Measurements from ENCODE around the gene SEZ6L.

The SEZ6L gene

DNA sequence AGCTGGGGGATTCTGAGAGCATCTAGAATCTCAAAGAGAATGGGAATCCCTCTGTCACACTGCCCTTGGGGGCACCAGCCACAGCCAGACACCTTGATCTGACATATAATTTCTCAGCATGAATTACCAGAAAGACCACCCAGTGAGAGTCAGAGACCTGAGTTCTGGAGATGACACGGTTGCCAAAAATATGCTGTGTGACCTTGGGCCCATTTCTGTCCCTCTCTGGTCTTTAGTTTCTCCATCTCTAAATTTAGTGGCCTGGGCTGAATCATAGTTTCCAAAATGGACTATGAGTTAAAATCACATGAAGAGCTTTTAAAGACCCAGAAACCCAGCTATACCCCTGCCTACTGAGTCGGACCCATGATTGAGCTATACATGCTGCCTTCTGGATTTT, 15.9 kb downstream of the SEZ6L start:
- DNase-seq = no peak

DNA sequence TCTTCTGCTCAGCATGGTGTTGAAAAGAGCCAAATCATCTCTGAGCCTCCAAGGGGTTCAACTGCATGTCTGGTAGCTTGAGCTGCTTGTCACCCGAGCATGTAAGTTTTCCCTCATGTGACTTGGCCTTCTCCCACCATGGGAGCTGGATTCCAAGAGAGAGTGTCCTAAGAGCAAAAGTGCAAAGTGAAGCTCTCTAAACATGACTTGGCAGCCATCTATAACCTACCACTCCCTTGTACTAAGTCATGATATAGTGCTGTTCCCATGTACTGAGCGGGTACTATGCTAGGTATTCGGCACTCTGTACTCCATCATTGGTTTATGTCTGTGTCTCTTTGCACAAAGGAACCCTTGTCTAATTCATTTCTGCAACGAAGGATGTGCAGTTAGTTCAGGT, 19.1 kb downstream of the SEZ6L start:
- DNase-seq = no peak

DNA sequence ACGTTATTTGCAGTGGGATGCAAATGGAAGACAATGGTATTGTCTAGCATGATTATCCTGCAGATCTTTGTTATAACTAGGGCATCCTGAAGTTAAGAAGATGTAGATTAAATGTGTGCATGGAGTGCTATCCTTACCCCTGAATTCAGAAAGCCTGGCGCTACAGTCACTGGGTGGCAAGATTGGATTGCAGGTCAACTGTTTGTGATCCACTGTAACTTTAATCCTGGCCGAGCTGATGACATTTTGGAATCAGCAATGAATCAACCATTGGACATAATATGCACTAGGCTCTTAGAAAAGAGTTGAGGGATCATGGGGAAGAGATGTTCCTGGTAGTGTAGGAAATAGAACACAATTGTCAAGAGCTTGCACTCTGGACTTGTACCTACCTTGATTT, 25.1 kb downstream of the SEZ6L start:
- no peak for DNase-seq

DNA sequence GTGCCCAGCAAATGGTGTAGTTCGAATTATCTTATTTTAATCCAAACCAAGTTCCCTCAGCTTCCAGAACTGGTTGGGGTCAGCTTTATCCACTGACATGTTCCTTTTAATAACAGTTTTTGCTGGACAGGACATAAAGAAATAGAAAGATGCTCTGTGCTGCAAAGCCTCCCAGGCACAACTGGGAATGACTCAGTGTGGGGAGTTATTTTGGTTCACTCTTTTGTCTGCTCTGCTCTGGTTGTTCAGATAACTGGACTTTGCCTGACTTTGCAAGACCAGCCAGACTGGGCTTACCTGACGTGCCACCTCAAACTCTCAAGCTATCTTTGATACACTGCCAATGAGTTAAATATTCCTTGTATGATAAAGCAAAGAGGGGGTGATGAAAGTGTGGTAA, 25.6 kb downstream of the SEZ6L start:
- no peak for DNase-seq

DNA sequence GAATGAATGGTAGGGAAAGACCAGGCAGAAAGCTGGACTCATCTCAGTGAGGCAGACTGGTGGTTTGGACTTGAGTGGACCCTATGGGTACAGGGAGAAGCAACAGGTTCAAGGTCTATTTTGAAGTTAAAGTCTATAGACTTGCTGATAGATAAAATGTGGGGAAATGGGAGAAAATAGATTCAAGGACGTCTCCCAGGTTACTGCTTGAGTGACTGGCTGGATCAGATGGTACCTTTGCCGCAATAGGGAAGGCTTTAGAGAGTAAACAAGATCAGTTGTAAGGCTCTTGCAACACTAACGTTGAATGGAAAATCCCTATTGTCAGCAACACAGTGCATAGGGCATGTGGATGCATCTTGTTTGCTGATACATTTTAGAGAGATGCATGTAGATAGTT, 27.4 kb downstream of the SEZ6L start:
- no peak for DNase-seq

DNA sequence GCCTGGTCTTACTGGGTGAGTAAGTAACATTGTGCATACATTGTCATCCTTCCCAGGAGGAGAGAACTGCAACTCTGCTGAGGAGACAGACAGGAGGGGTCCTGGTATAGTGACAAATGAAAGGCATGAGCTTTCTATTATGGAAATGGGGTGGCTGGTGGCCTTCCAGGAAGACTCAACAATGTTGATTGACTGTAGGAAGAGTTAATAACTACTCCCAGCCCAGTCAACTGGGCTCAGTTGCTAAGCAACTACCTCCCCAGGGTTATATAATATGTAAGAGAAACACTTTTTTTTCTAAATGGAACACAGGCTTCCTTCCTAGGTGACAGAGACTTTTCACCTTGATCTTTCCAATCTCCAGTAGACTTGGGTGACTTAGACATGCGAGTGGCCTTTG, 28.2 kb downstream of the SEZ6L start:
- no peak for DNase-seq

DNA sequence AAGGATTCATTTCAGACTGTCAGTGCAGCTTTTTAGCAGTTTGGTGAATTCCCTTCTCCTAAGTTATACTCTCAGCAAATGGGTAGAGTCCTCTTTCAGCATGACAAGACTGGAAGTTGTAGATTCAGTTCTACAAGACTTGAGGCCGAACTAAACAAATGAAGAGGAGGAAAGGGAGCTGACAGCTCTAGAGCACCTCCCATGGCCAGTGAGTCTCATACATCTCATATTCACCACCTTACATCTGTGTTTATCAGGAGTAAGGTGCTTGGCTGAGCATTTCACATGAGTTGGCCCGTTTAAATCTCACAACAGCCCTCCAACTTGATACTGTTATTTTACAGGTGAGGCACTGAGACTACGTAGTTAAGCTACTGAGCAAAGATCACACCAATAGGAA, 30.4 kb downstream of the SEZ6L start:
- no peak for DNase-seq

DNA sequence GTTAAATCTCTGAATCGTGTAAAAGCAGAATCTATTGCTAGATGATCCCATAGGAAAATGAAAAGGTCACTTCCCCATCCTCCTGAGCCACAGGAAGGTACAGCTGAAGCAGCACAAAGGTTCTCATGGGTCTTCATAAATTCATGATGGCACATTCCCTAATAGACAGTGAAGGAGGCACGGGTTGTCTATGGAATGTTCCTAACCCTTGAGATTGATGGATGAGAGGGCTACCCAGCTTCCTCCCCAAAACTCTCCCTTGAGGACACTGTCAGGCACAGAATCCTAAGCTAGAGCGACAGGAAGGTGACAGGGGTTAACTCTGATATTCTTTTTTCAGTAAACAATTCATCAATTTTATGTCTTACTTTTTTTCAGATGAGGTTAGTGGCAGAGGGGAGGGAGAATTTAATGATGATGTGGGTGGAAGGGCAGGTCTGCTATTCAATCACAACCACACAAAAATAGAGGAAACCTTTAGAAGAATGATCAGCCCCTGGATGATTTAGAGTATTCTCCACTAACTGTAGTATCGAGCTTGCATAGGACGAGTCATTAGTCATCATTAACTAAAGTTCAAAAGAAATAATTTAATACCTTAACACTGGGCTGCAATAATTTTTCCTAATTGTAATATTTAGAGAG, 33.1 kb downstream of the SEZ6L start:
- no peak for DNase-seq

DNA sequence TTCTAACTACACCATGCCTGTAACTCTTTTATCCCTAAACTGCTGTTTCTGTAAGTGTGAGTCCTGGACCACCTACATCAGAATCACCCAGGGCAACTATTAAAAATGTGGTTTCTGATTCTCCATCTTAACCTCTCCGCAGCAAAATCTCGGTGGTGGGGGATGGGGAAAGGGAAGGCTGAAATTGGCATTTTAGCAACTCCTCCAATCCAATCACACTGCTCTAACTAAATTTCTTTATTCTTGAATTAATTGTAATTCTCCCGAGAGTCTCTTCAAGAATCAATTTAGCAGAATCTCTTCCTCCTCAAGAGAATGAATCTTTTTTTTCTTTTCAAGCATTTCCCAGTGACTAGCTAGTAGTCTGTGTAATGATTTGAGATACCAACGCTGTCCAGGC, 36.2 kb downstream of the SEZ6L start:
- DNase-seq = no peak

DNA sequence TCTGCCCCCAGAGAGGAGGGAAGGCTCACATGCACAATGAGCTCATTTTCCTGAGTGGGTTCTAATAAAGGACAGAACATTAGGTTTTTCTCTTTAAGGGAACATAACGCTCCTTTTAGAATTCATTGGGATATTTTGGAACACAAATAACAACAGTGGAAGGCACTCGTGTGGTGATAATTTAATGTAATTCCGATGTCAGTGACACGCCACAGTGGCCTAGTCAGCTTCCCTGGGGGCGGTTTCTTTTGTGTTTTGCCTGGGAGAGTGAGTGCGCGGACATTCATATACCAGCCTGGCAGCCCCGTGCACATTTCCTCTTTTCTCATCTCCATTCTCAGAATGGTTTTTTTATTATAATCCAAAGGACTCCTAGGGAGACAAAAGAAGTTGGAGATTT, 41.1 kb downstream of the SEZ6L start:
- no peak for DNase-seq

DNA sequence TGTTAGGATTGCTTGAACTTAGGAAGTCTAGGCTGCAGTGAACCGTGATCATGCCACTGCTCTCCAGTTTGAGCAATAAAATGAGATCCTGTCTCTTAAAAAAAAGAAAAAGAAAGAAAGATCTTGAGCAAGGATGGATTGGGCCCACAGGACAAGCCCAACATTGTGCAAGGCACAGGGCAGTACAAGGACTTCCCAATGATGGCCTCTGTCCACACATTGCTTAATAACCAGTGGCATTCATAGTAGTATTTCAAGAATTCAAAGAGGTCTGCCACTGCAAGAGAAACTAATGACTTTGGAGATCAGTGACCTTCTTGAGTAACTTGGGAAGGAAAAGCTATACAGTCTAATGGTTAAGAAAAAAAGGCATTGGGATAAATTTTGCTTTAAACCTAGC, 44.6 kb downstream of the SEZ6L start:
- DNase-seq = no peak

DNA sequence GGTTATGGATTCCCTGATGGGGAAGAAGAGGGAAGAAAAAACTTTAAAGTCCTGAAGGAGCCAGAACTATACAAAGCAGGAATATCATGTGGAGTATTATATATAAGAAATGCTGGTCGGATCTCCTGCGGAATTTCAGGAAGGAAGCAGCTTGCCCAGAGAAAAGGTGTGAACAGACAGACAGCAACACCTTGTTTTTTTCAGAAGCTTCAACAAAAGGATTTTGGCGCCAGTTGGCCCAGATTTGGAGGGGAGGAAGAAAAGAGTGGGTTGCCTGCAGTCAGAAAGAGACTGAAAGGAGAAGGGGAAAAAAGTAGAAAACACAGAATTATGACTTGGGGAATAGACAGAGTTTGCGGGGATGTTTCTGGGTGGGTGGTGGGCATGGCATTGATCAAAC, 45.2 kb downstream of the SEZ6L start:
- no peak for DNase-seq

DNA sequence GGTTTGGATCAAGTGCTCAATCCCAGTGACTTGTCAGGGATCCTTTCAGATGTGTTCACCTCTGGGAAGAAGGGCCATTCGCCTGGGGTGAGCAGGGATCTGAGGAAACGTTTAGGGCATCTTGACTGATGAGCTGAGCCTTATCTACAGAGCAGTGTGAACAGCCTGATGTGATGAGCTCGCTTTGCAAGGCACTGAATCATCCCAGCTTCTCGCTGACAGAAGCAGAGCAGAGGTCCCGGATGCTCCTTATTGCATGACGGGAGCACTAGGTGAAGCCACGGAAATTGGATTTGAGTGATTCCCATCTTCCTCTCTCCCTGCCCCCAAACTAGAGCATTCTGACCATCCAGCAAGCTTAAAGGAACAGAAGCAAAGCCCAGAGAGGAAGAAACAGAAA, 46.5 kb downstream of the SEZ6L start:
- no peak for DNase-seq

DNA sequence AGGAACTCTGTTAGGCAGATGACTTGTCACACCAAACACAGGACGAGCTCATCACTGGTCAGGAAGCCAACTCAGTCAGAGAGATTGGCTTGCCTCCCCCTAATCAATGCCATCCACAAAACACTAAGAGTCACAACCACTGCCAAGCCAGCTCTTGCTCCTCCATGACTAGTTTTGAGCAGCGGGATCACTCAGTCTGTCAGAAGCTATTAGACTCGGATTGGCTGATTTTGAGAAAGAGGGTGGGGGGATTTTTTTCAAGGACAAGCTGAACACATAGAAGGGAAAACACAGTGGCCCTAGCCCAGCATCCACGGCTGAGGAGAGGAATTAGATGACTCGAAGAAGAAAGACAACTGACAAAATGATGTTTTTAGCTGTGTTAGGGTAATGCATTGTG, 55.9 kb downstream of the SEZ6L start:
- no peak for DNase-seq

DNA sequence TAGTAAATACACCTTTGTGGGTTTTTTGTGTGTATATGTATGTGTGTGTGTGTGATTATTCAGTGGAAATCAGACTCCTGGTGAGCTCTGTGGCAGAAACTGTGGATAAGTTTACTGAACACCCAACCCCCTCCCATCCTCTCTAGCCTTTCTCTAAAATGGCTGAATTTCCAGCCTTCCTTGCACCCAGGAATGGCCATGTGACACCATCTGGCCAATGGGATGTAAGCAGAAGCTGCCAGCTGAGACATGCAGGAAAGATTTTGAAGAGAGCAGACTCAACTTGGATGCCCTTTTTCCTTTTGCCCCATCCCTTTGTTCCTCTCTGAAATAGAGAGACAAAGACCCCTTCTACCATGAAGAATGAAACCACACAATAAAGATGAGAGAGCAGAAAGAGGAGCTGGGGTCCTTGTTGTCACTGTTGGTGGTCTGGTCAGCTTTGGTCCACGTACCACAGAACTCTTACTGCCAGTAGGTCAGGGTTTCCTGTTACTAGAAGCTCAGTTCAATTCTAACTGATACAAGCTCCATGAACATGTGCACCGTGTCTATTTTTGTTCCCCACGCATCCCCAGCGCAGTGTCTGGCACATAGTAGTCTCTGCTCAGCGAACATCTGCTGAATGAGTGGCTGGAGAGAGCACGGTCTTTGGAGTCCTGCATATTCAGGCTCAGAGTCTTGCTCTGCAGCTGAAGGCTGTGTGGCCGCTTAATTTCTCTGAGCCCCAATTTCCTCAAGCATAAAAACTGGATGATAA, 57.5 kb downstream of the SEZ6L start:
- no peak for DNase-seq

DNA sequence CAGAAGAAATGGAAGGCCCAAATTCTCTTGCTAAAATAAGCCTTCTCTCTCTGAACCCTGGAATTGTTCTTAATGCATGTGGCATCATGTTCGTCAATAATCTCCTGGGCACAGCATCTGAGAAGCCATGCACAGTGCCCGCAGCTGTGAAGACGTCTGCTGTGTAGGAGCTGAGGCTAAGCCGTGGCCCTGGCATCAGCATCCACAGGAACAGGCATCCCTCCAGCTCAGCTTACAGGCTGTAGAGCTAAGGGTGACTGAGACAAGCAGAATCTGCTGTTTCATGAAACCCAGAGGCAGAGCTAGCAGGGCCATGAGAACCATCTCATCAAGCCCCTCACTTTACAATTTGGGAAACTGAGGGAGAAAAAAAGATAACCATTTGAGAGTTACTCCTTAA, 60.6 kb downstream of the SEZ6L start:
- DNase-seq = no peak

DNA sequence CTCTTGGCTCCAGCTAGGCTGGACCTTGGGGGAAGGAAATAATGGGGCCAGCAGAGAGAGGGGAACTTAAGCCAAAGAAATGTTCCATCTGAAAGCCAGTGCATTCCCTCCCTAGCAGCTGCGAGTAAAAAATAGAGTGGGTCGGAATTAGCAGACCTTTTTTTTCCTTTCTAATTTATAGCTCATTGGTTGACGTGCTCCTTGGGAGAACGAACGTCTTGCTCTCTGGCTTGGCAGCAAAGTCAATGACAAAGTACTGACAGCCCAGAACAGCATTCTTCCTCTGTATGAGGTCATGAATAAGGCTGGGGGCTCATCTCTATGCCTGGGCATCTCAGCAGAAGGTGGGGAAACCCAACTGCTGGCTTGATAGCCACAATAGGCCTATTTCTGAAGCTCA, 65.0 kb downstream of the SEZ6L start:
- no peak for DNase-seq

DNA sequence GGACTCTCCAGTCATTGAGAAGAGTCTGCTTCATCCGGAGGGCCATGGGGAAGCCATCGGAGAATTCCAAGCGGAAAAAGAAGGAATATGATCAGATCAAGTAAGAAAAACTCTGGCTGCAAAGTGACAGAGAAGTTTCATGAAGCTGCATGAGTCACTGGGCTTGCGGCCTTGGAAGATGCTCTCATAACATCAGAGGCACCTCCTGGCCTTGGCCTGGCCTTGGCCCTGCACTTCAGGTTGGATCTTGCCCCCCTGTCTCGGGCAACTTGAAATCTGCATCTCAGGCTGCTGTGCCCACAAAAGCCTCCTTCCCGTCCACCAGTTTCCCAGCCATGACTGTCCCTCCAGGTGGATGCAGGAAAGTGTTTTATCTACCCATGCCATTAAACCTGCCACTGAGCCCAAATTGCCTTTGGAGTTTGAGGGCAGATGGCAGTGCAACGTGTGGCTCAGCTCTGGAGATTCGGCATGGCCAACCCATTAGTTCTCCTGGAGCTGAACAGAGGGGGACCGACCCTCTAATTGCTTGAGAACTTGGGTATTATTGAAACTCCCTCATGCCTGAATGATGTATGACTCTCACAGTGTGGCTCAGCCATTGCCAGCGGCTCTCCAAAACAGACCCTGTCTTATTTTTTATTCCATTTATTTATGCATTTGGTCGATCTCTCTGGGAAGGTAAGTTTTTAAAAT, 66.7 kb downstream of the SEZ6L start:
- DNase-seq = no peak

DNA sequence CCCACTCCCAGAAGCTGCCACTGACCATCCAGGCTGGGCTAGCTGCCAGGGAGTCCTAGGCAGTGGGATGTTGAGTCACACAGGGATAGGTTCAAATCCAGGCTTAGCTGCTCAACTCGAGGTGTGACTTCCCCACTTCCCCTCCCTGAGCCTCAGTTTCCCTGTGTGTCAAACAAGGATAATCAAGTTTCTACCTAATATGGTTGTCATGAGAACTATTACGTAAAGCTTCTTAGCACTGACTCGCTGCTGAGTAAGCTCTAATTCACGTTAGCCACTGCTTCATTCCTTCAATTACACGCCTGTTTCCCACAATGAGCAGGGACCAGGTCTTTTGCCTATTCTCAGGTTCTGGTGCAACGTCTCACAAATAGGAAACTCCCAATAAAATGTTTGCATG, 67.7 kb downstream of the SEZ6L start:
- DNase-seq = no peak

DNA sequence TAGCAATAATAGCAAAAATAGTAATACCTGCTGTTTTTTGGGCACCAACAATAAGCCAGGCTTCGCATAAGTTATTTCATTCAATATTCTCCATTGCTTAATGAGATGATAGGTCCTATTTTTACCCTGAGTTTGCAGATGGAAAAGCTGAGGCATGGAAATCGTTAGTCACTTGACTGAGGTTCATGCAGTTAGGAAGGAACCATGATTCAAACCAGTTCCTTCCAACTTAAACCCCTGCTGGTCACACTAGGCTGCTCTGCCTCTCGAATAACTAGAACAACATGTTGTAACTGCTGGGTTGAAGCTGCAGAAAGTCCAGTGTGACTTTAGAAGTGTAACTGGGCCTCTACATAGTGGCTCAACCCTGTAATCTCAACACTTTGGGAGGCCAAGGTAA, 69.3 kb downstream of the SEZ6L start:
- no peak for DNase-seq

DNA sequence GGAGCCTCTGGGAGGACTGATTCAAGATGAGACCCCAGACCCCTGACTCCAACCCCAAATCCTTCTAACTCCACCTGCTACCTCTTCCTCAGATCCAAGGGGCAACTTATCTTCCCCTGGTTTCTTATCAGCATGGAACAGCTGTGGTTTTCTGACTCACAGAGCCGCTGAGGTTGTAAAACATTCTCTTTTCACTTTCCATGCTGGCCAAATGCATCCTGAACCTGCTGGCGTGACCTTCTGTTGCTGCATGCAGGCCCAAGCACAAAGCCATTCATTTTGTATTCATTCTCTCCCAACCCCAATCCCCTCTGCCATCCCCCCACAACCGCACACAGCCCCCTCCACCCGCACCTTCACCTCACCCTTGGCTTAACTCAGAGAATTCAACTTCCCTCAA, 70.3 kb downstream of the SEZ6L start:
- no peak for DNase-seq

DNA sequence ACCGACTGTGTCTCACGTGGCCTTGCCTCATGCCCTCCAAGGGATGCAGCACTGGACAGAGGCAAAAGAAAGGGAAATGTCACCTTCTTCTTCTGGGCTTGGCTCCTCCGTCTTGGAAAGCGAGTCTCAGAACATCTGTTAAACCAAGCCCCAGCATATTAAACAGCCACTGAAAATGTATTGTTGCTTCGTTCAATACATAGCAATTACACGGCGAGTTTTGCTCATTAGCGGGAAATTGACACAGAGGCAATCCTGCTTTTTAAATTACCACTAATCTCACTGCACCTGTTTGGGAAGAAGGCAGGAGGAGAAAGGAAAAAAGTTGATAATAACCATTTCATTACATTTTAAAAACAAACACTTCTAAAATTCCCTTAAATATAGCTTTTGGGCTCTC, 72.1 kb downstream of the SEZ6L start:
- DNase-seq = no peak

DNA sequence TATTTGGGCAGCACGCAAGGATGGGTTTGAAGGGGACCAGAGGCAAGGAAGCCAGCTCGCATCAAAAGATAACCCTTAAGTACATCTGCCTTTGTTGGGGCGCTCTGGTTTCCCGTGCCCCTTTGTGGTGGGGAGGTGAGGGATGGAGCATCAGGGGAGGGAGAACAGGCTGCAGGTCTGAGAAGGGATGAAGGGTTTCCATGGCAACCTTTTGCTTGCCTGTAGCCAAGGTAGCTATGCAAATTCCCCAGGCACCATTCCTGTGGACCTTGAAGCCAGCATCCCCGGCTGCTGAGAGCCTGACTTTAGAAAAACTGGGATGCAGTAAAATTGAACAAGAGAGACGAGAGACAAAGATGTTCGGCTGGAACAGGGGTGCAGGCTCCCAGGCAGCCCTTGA, 75.7 kb downstream of the SEZ6L start:
- DNase-seq = no peak

DNA sequence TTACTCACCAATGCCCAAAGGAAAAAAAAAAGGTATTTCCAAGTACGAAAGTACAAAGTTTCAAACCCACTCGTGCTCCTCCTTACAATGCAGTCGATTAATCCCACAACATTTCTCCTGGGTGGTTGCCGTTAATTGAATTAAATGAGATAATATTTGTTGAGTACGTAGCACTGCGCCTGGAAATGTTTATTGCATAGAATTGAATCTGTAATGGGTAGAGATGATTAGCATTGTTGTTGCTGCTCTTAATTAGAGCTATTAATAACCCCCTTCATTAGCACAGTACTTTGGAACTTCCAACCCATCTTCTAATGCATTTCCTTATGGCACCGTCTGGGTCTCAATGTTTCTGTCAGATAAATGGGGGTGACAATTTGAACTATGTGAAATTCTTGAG, 77.3 kb downstream of the SEZ6L start:
- no peak for DNase-seq

DNA sequence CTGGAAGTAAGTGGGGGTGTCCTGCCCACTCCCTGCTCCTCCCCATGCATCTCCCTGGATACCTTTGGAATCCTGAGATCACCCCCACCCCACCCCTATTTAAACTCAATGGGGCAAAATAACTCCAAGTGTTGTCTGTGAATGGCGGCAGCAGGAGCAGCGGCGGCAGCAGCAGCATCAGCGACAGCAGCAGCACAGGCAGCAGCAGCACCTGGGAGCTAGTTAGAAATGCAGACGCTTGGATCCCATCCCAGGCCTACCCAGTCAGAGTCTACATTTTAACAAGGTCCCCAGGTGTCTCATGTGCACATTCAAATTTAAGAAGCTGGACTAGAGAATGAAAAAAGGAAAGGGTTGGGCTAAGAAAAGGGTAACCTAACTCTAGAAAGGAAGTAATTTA, 82.6 kb downstream of the SEZ6L start:
- DNase-seq = no peak
